ENCODE measurements around the gene RFX2. TPM values are rescaled to one million over a fixed set of nuclear protein-coding genes. Genes with fewer than 3 reads are reported as not detected.

The RFX2 gene
- total and polyA plus RNA-seq, 9 of the 15 experiments (the other 6 are each of a cell fraction or from before 2014, with no cell fraction given), result 3.6 to 18.7 (median 8.7) TPM

DNA sequence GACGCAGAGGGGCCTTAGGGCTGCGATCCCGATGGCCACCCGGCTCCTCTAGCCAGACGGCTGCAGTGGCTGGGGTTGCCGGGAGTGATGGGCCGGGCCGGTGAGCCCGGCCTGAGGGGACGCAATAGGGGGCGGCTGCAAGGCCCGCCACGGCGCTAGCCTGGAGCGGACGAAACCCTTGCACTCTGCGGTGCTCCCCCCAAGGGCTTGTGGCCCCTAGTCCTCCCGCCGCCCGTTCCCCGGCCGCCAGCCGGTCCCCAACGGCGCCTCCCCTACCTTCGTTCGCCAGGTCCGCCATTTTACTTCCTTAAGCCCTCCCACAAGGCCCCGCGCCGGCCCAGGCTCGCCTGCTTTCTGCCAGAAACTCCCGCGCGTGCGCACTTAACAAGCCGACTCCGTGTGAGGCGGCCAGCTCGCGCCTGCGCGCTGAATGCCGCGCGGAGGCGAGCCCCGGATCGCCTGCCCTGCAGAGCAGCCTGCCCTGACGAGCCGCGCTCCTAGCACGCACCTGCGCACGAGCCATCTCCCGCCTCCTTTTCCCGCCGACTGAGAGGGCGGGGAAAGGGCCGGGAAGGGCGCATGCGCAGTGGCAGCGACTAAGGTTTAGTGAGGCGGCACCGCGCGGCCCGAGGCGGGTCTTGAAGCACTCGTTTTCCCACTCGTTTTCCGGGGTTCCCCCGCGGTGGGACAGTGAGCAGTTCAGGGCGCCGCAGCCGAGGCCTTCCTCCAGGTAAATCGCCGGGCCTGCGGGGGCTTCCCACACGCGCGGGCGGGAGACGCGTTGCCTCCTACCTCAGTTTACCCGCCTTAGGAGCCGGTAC is 132.3 kb downstream of the RFX2 start, which contains the start of gene RANBP3 (continued):
- TF ChIP-seq BRCA1 (IDR thresholded peaks at IDR 0.05) (no peak), BRCA1 (CRISPR knock-in tag; IDR thresholded peaks at IDR 0.05) (no peak), GTF2E2 (tag; IDR thresholded peaks at IDR 0.05) (peak; percentile 46; the same call in 1 of the 2 replicates), ZNF740 (CRISPR knock-in tag; IDR thresholded peaks at IDR 0.05) (peak; percentile 71; the same call in 1 of the 2 replicates), ZNF740 (tag; IDR thresholded peaks at IDR 0.05) (no peak), CTBP1 (IDR thresholded peaks at IDR 0.05; ENCODE audit: borderline replicate concordance) (peak; percentile 60), POLR2H (tag; IDR thresholded peaks at IDR 0.05; ENCODE audit: low read depth) (peak; percentile 40; the same call in 1 of the 2 replicates), ZNF75A (CRISPR knock-in tag; IDR thresholded peaks at IDR 0.05) (peak; percentile 85), ZC3H8 (IDR thresholded peaks at IDR 0.05) (no peak), HES1 (IDR thresholded peaks at IDR 0.05; ENCODE audit: low read depth) (no peak), ZBTB7A (IDR thresholded peaks at IDR 0.05; ENCODE audit: borderline replicate concordance, control insufficient read depth, low read depth, low read length) (peak; percentile 40; the same call in 1 of the 2 replicates), ZZZ3 (IDR thresholded peaks at IDR 0.05) (no peak), ZNF24 (IDR thresholded peaks at IDR 0.05) (no peak), C11orf30 (IDR thresholded peaks at IDR 0.05; ENCODE audit: low read depth) (peak; percentile 93), TFAP4 (CRISPR knock-in tag; IDR thresholded peaks at IDR 0.05; ENCODE audit: borderline replicate concordance) (peak; percentile 91), EP400 (IDR thresholded peaks at IDR 0.05) (peak; percentile 73; the same call in 1 of the 2 replicates), ZNF124 (CRISPR knock-in tag; IDR thresholded peaks at IDR 0.05) (no peak), CCAR2 (IDR thresholded peaks at IDR 0.05; ENCODE audit: low read depth, low read length) (no peak), MEIS2 (IDR thresholded peaks at IDR 0.05; ENCODE audit: partially characterized antibody) (peak; percentile 99)
- TF ChIP-seq, protein P1, sequence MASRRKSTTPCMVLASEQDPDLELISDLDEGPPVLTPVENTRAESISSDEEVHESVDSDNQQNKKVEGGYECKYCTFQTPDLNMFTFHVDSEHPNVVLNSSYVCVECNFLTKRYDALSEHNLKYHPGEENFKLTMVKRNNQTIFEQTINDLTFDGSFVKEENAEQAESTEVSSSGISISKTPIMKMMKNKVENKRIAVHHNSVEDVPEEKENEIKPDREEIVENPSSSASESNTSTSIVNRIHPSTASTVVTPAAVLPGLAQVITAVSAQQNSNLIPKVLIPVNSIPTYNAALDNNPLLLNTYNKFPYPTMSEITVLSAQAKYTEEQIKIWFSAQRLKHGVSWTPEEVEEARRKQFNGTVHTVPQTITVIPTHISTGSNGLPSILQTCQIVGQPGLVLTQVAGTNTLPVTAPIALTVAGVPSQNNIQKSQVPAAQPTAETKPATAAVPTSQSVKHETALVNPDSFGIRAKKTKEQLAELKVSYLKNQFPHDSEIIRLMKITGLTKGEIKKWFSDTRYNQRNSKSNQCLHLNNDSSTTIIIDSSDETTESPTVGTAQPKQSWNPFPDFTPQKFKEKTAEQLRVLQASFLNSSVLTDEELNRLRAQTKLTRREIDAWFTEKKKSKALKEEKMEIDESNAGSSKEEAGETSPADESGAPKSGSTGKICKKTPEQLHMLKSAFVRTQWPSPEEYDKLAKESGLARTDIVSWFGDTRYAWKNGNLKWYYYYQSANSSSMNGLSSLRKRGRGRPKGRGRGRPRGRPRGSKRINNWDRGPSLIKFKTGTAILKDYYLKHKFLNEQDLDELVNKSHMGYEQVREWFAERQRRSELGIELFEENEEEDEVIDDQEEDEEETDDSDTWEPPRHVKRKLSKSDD (conservative IDR thresholded peaks at IDR 0.05; ENCODE audit: low read length), result no peak
- TF ChIP-seq, protein P2, sequence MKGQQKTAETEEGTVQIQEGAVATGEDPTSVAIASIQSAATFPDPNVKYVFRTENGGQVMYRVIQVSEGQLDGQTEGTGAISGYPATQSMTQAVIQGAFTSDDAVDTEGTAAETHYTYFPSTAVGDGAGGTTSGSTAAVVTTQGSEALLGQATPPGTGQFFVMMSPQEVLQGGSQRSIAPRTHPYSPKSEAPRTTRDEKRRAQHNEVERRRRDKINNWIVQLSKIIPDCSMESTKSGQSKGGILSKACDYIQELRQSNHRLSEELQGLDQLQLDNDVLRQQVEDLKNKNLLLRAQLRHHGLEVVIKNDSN (CRISPR knock-in tag; IDR thresholded peaks at IDR 0.05), result peak; percentile 67
- TF ChIP-seq, protein P3, sequence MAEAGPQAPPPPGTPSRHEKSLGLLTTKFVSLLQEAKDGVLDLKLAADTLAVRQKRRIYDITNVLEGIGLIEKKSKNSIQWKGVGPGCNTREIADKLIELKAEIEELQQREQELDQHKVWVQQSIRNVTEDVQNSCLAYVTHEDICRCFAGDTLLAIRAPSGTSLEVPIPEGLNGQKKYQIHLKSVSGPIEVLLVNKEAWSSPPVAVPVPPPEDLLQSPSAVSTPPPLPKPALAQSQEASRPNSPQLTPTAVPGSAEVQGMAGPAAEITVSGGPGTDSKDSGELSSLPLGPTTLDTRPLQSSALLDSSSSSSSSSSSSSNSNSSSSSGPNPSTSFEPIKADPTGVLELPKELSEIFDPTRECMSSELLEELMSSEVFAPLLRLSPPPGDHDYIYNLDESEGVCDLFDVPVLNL (CRISPR knock-in tag; IDR thresholded peaks at IDR 0.05; ENCODE audit: low read depth), result peak; percentile 95
